Measurements from ENCODE around the gene ZFYVE19. TPM values are rescaled to one million over a fixed set of nuclear protein-coding genes. Genes with fewer than 3 reads are reported as not detected.
A peak's percentile ranks its signal among the peaks of the same experiment; 100 is the strongest.

ZFYVE19 gene
- total RNA-seq, 1 experiment from 2014 or later, result 32.6 TPM

GRCh38 chr15:40807888-40808461 lies 1.1 kb downstream of the ZFYVE19 start:
- TF ChIP-seq CTCF (conservative IDR thresholded peaks at IDR 0.05) (no peak), EZH2 (IDR thresholded peaks at IDR 0.05; ENCODE audit: low read depth) (no peak)
- no peaks in the 10 kb centered on the region for H3K9me3 ChIP-seq (ENCODE audit: insufficient read depth, low read depth)
- no peaks in the 10 kb centered on the region for H3K27me3 ChIP-seq (ENCODE audit: insufficient read depth, low read depth)
- H3K36me3 ChIP-seq (ENCODE audit: low read depth), result no peaks in the 10 kb centered on the region
- 0 out of 2 replicates have a peak overlapping the region, but pooled peaks have one; percentile 60 for H2AFZ ChIP-seq
- DNase-seq, result no peak
- POLR2A ChIA-PET (ENCODE audit: unreplicated experiment), result interaction anchor here (0.5 to 0.7 kb wide), 4 partner anchors 20 to 1230 kb away, joined by 4 to 10 read pairs (median 6); partner anchors contain the start of gene C15orf62
- H4K20me1 ChIP-seq (ENCODE audit: insufficient read depth), result no peaks in the 10 kb centered on the region
- no peaks in the 10 kb centered on the region for H3K9me2 ChIP-seq (ENCODE audit: insufficient read depth)
- H3K27ac ChIP-seq, result peak overlapping the region; percentile 60
- peaks cover 9% of the 10 kb centered on the region; the same call in 1 of the 2 replicates for H3K4me1 ChIP-seq (replicated peaks; ENCODE audit: insufficient read depth)
- H3K4me3 ChIP-seq, result peak overlapping the region; percentile 99
- peak overlapping the region; percentile 84 for H3K4me2 ChIP-seq
- H3K79me2 ChIP-seq (ENCODE audit: low read depth), result peaks cover 19% of the 10 kb centered on the region
- peaks cover 4% of the 10 kb centered on the region; the same call in 1 of the 2 replicates for H3F3A ChIP-seq (ENCODE audit: insufficient read depth, low read depth)
- CTCF ChIA-PET, result no interaction called here
- no TSS peak for BruUV-seq (replicated peaks)
- intact Hi-C loops (cut with micrococcal nuclease; ENCODE audit: unreplicated experiment), result loop anchor here (1.0 to 2.0 kb wide), 4 partner anchors 15 to 39 kb away; partner anchors contain the start of gene C15orf62

GRCh38 chr15:40808861-40809450 lies 2.1 kb downstream of the ZFYVE19 start:
- no peak for DNase-seq
- ChIA-PET POLR2A (ENCODE audit: unreplicated experiment) (interaction anchor here (0.7 kb wide), 1 partner anchor 39 kb away, joined by 5 read pairs; the partner anchor contains the start of gene C15orf62), CTCF (no interaction called here)
- peaks cover 9% of the 10 kb centered on the region; the same call in 1 of the 2 replicates for H3K4me1 ChIP-seq (replicated peaks; ENCODE audit: insufficient read depth)
- peaks cover 4% of the 10 kb centered on the region; the same call in 1 of the 2 replicates for H3F3A ChIP-seq (ENCODE audit: insufficient read depth, low read depth)
- no peaks in the 10 kb centered on the region for H4K20me1 ChIP-seq (ENCODE audit: insufficient read depth)
- no peaks in the 10 kb centered on the region for H3K9me2 ChIP-seq (ENCODE audit: insufficient read depth)
- no peaks in the 10 kb centered on the region for H3K27me3 ChIP-seq (ENCODE audit: insufficient read depth, low read depth)
- peaks cover 19% of the 10 kb centered on the region for H3K79me2 ChIP-seq (ENCODE audit: low read depth)
- TF ChIP-seq CTCF (conservative IDR thresholded peaks at IDR 0.05) (no peak), EZH2 (IDR thresholded peaks at IDR 0.05; ENCODE audit: low read depth) (no peak)
- no peaks in the 10 kb centered on the region for H3K9me3 ChIP-seq (ENCODE audit: insufficient read depth, low read depth)
- H3K27ac ChIP-seq, result no peak overlapping the region
- TSS peak; percentile 39 for BruUV-seq (replicated peaks)
- no peak overlapping the region for H2AFZ ChIP-seq
- H3K36me3 ChIP-seq (ENCODE audit: low read depth), result no peaks in the 10 kb centered on the region
- intact Hi-C loops (cut with micrococcal nuclease; ENCODE audit: unreplicated experiment), result no loop called here
- peak overlapping the region; percentile 84; the same call in 1 of the 2 replicates for H3K4me2 ChIP-seq
- no peak overlapping the region for H3K4me3 ChIP-seq

DNA sequence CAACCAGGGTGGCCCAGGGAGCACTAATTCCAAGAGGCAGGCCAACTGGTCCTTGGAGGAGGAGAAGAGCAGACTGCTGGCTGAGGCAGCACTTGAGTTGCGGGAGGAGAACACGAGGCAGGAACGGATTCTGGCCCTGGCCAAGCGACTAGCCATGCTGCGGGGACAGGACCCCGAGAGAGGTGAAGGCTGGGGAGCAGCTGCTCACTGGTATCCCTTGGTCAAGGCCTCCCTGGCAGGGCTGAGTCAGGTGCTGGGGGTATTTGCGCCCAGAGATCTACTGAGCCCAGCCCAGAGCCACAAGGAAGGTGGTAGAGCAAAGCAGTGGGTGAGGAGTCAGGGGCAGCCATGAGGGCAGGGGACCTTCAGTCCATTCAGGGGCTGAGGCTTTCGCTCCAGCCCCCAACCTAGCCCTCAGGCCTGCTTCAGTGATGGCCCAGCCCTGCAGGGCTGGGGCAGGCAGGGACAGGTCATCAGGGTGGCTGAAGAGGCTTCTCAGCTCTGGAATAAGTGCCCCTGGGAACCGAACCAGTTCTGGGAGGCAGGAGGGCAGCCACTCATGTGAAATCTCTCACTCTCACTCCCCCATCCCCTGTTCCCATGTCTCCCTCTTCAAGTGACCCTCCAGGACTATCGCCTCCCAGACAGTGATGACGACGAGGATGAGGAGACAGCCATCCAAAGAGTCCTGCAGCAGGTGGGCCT lies 6.0 kb downstream of the ZFYVE19 start:
- no peaks in the 10 kb centered on the region for H3K9me3 ChIP-seq (ENCODE audit: insufficient read depth, low read depth)
- H3K4me1 ChIP-seq (replicated peaks; ENCODE audit: insufficient read depth), result peaks cover 8% of the 10 kb centered on the region; the same call in 1 of the 2 replicates
- no peak overlapping the region for H2AFZ ChIP-seq
- no peak for TF ChIP-seq CTCF (conservative IDR thresholded peaks at IDR 0.05)
- no peak for TF ChIP-seq EZH2 (IDR thresholded peaks at IDR 0.05; ENCODE audit: low read depth)
- no peak overlapping the region for H3K4me3 ChIP-seq
- H4K20me1 ChIP-seq (ENCODE audit: insufficient read depth), result no peaks in the 10 kb centered on the region
- no TSS peak for BruUV-seq (replicated peaks)
- no peak overlapping the region for H3K4me2 ChIP-seq
- no peaks in the 10 kb centered on the region for H3K9me2 ChIP-seq (ENCODE audit: insufficient read depth)
- H3K36me3 ChIP-seq (ENCODE audit: low read depth), result no peaks in the 10 kb centered on the region
- DNase-seq, result no peak
- H3F3A ChIP-seq (ENCODE audit: insufficient read depth, low read depth), result no peaks in the 10 kb centered on the region
- H3K27me3 ChIP-seq (ENCODE audit: insufficient read depth, low read depth), result no peaks in the 10 kb centered on the region
- CTCF ChIA-PET, result no interaction called here
- POLR2A ChIA-PET (ENCODE audit: unreplicated experiment), result no interaction called here
- no peak overlapping the region for H3K27ac ChIP-seq
- peaks cover 11% of the 10 kb centered on the region; the same call in 1 of the 2 replicates for H3K79me2 ChIP-seq (ENCODE audit: low read depth)
- intact Hi-C loops (cut with micrococcal nuclease; ENCODE audit: unreplicated experiment), result no loop called here
